Common myeloid progenitor, CD34-positive (primary cell): Measurements from ENCODE around the gene CHD8. TPM values are rescaled to one million over a fixed set of nuclear protein-coding genes. Genes with fewer than 3 reads are reported as not detected.

ENCODE experiments used
- CTCF ChIA-PET: fragments of 350-600 bp; sonication (Branson Sonifier 250); formaldehyde crosslinking; loops from one replicate; lab custom pipeline; 2021; ENCODE audit warnings: antibody characterized with exemption; lab: Charles Lee
- POLR2A ChIA-PET: fragments of 350-600 bp; sonication (Branson Sonifier 250); formaldehyde crosslinking; loops from one replicate; lab custom pipeline; 2021; ENCODE audit warnings: antibody characterized with exemption; lab: Charles Lee
- DNase-seq, 3 donors: peaks; one replicate each; pipeline versions ENCODE4 v3.0.0 to v3.0.0-alpha.2; 2013
- H3K27ac ChIP-seq, 2 experiments: 1 replicate in 1 of 2; 2 replicates in 1 of 2; pipeline ENCODE4 v1.7.0; 2013; ENCODE audit warnings: inconsistent platforms in 2 of 2, low read length in 2 of 2, mild to moderate bottlenecking in 2 of 2, low read depth in 1 of 2, moderate library complexity in 1 of 2; ENCODE audit not compliant: severe bottlenecking in 2 of 2, insufficient read depth in 1 of 2, poor library complexity in 1 of 2
- H3K27me3 ChIP-seq, 5 experiments: replicated peaks in 2 of 5; 1 replicate in 3 of 5; 2 replicates in 2 of 5; pipeline versions ENCODE4 v1.6.1 to v1.7.0; 2013; ENCODE audit warnings: low read length in 4 of 5, mild to moderate bottlenecking in 2 of 5, moderate library complexity in 2 of 5, inconsistent platforms in 1 of 5; ENCODE audit not compliant: insufficient read depth in 5 of 5, control insufficient read depth in 4 of 5
- H3K36me3 ChIP-seq, 4 experiments: 1 replicate in 2 of 4; 2 replicates in 2 of 4; pipeline versions ENCODE4 v1.6.1 to v1.7.0; 2013; ENCODE audit warnings: low read length in 3 of 4, control low read depth in 1 of 4, mild to moderate bottlenecking in 1 of 4; ENCODE audit not compliant: control insufficient read depth in 4 of 4, insufficient read depth in 4 of 4
- H3K4me1 ChIP-seq, 4 experiments: 1 replicate in 3 of 4; 2 replicates in 1 of 4; pipeline versions ENCODE4 v1.6.1 to v1.7.1; 2013; ENCODE audit warnings: low read length in 3 of 4, mild to moderate bottlenecking in 3 of 4, control low read depth in 1 of 4, inconsistent platforms in 1 of 4, moderate library complexity in 1 of 4; ENCODE audit not compliant: control insufficient read depth in 4 of 4, insufficient read depth in 4 of 4; ENCODE audit errors: control extremely low read depth in 1 of 4
- H3K4me3 ChIP-seq, 7 experiments: 1 replicate in 4 of 7; 2 replicates in 3 of 7; pipeline versions ENCODE4 v1.5.1 to v1.7.0; 2013; ENCODE audit warnings: mild to moderate bottlenecking in 7 of 7, low read length in 6 of 7, moderate library complexity in 6 of 7, inconsistent platforms in 2 of 7, low read depth in 2 of 7, control low read depth in 1 of 7; ENCODE audit not compliant: insufficient read depth in 4 of 7, control insufficient read depth in 1 of 7; ENCODE audit errors: extremely low read depth in 1 of 7
- H3K9me3 ChIP-seq, 5 experiments: 1 replicate in 4 of 5; 2 replicates in 1 of 5; pipeline versions ENCODE4 v1.6.1 to v1.7.1; 2013; ENCODE audit warnings: low read length in 4 of 5, mild to moderate bottlenecking in 2 of 5, inconsistent platforms in 1 of 5, low read depth in 1 of 5, moderate library complexity in 1 of 5; ENCODE audit not compliant: control insufficient read depth in 4 of 5, insufficient read depth in 2 of 5; ENCODE audit errors: control extremely low read depth in 1 of 5
- WGBS: methylation state at CpG from one replicate; pipeline ENCODE4 v1.1.5; 2013; ENCODE audit not compliant: insufficient coverage; 5-methylcytosine and 5-hydroxymethylcytosine counted together
- polyA plus RNA-seq: library from polyadenylated mRNA; unstranded; fragments of 120-200 nt; gene quantifications from one replicate; pipeline ENCODE4 v1.2.1, GENCODE V29; 2013

The CHD8 gene
- polyA plus RNA-seq, result 45.4 TPM

- peaks cover 5 to 19% (median 10%) of the 10 kb centered on the region in 4 experiments for H3K36me3 ChIP-seq
- ChIA-PET CTCF (interaction anchor here (0.6 to 6.3 kb wide), 11 partner anchors 9 to 199 kb away, joined by 3 to 23 read pairs (median 3); partner anchors contain the start of genes RAB2B and TOX4), POLR2A (interaction anchor here (0.6 to 1.9 kb wide), 4 partner anchors 19 to 127 kb away, joined by 4 to 11 read pairs (median 8); partner anchors contain the start of genes METTL3, RAB2B and TOX4)
- H3K27me3 ChIP-seq, result no peaks in the 10 kb centered on the region
- H3K4me3 ChIP-seq, result peak within 1 kb of the TSS; percentile 81 to 99 (median 96)
- H3K9me3 ChIP-seq, result no peaks in the 10 kb centered on the region
- peak within 1 kb of the TSS; percentile 94 to 98 for H3K27ac ChIP-seq
- DNase-seq, result peak; percentile 100
- WGBS, result under 1% methylated on average over 26 of the region's 36 CpGs
- H3K4me1 ChIP-seq, result peaks cover 7 to 14% (median 10%) of the 10 kb centered on the region in 4 experiments
Measured at GRCh38 chr14:21455912-21456667, at the start of gene CHD8. CHD8 (minus strand) TSS chr14:21456123; CDS start chr14:21431643, 24,480 bp downstream.

- POLR2A ChIA-PET, result interaction anchor here (0.7 kb wide), 1 partner anchor 52 kb away, joined by 3 read pairs; no protein-coding TSS in a partner anchor
- no peak overlapping the region for H3K27ac ChIP-seq
- H3K4me1 ChIP-seq, result peaks cover 7 to 11% (median 9%) of the 10 kb centered on the region in 4 experiments
- H3K36me3 ChIP-seq, result peaks cover 14 to 48% (median 44%) of the 10 kb centered on the region in 4 experiments
- DNase-seq, result peak in 2 of 3 donors; percentile 28 to 32
- no peak overlapping the region for H3K4me3 ChIP-seq
- CTCF ChIA-PET, result no interaction called here
- H3K9me3 ChIP-seq, result no peaks in the 10 kb centered on the region
- H3K27me3 ChIP-seq, result no peaks in the 10 kb centered on the region
Measured at GRCh38 chr14:21505012-21505553, 49.2 kb upstream of the CHD8 start.

DNA sequence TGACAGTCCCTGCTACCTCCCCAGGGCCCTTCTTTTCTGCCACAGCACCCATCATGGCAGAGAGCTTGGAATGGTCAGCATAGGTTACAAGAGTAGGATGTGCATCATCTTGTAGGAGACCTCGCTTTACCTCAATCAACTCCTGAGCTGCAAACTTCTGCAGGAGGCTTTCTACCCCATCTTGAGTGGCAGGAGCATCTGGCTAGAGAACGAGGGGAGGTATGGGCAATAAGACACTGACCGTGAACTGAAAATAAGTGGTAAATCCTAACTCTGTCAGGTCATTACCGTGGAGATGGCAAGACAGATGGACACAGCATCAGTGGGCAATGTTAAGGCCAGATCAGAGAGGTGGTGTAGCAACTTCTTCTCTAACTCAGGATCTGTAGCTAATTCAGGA, 47.5 kb upstream of the CHD8 start:
- no peak for DNase-seq
- ChIA-PET CTCF (interaction anchor here (0.7 to 3.2 kb wide), 4 partner anchors 12 to 53 kb away, joined by 3 to 16 read pairs (median 4); partner anchors contain the start of gene TOX4), POLR2A (no interaction called here)
- no peaks in the 10 kb centered on the region for H3K9me3 ChIP-seq
- no peaks in the 10 kb centered on the region for H3K27me3 ChIP-seq
- H3K27ac ChIP-seq, result no peak overlapping the region
- H3K4me1 ChIP-seq, result no peaks in the 10 kb centered on the region
- 95% methylated on average over 4 of the region's 4 CpGs for WGBS
- no peak overlapping the region for H3K4me3 ChIP-seq
- peaks cover 20 to 61% (median 51%) of the 10 kb centered on the region in 4 experiments for H3K36me3 ChIP-seq

GRCh38 chr14:21501568-21501967, 45.6 kb upstream of the CHD8 start:
- CTCF ChIA-PET, result interaction anchor here (0.9 to 9.5 kb wide), 6 partner anchors 9 to 56 kb away, joined by 3 to 130 read pairs (median 4); partner anchors contain the start of gene SALL2
- peaks cover 23 to 71% (median 58%) of the 10 kb centered on the region in 4 experiments for H3K36me3 ChIP-seq
- 100% methylated on average over 2 of the region's 5 CpGs for WGBS
- no peak overlapping the region for H3K27ac ChIP-seq
- H3K27me3 ChIP-seq, result no peaks in the 10 kb centered on the region
- DNase-seq, result no peak
- POLR2A ChIA-PET, result no interaction called here
- no peaks in the 10 kb centered on the region for H3K4me1 ChIP-seq
- no peaks in the 10 kb centered on the region for H3K9me3 ChIP-seq
- no peak overlapping the region for H3K4me3 ChIP-seq

DNA sequence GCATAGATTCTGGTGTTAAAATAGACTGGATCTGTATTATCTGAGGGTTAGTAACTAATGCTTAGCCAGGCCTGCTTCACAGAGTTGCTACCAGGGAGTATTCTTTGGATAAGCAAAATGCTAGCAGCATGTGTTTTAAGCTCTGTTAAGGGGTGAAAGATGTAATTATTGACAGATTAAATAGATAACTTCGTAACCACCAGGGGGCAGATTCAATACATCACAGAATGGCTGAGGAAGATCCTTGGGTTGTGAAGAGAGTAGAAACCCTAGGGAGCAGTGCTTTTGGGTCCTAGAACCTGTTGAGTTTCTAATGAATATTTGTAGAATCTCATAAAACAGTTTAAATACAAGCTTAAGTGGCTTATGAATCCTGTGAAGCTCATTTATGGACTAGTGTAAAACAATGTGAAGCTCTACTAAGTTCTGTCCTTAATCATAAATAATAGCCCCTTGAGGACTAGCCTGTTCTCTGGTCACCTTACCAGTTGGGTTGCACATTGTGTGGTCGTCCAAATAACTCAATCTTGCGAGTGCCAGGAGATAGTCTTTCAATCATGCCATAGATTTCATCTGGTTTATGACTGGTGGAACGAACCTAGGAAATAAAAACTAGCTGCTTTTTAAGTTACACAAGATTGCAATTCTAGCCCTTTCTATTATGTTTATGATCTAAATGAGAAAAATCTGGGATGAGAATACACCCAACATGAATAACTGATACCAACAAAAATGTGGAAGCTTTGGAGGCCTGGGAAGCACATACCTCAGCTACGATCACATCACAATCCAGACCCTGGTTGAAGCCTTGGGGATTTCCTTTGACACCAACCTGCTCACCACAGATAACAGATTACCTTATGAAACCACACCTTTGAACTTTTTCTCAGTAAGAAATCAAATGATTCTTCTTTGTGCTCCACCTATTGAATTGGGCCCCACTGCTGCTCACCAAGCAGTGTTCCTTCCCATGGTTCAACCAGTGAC, 42.9 kb upstream of the CHD8 start:
- no peak overlapping the region for H3K27ac ChIP-seq

DNA sequence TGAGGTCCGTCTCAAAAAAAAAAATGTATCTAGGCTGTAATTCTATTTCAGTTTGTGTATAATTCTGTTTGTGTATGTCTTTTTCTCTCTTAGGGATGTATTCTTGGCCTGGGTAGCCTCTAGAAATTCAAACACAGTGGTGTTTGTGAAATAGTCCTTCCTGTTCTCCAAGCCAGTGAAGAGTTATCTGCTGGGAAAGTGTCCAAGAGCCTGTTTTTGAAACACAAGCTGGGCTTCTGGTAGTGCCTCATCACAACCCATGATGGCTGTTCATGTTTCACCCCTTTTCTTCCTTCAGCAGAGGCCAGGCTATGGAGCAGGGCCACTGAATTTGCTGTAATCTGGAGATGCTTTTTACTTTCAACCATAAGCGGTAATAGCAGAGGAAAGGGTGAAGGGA, 40.5 kb upstream of the CHD8 start:
- WGBS, result 100% methylated on average over 2 of the region's 2 CpGs
- H3K27me3 ChIP-seq, result no peaks in the 10 kb centered on the region
- ChIA-PET POLR2A (no interaction called here), CTCF (interaction anchor here (0.6 to 9.5 kb wide), 3 partner anchors 22 to 62 kb away, joined by 3 to 130 read pairs (median 8); no protein-coding TSS in a partner anchor)
- no peak for DNase-seq
- H3K36me3 ChIP-seq, result peaks cover 22 to 80% (median 63%) of the 10 kb centered on the region in 4 experiments
- H3K27ac ChIP-seq, result no peak overlapping the region
- no peak overlapping the region for H3K4me3 ChIP-seq
- H3K9me3 ChIP-seq, result no peaks in the 10 kb centered on the region
- H3K4me1 ChIP-seq, result no peaks in the 10 kb centered on the region

More for the DNA sequence above, 42.9 kb upstream of the CHD8 start:
- Histone ChIP-seq H3K9me3 (no peaks in the 10 kb centered on the region), H3K27me3 (no peaks in the 10 kb centered on the region), H3K4me3 (no peak overlapping the region), H3K4me1 (no peaks in the 10 kb centered on the region), H3K36me3 (peaks cover 30 to 88% (median 74%) of the 10 kb centered on the region in 4 experiments)
- ChIA-PET POLR2A (interaction anchor here (0.5 to 1.5 kb wide), 6 partner anchors 9 to 241 kb away, joined by 3 to 12 read pairs (median 3); partner anchors contain the start of genes METTL3 and SALL2), CTCF (interaction anchor here (0.7 to 9.5 kb wide), 19 partner anchors 8 to 283 kb away, joined by 3 to 130 read pairs (median 7); partner anchors contain the start of genes METTL3, RAB2B, SALL2 and TOX4)
- WGBS, result 80% methylated on average over 1 of the region's 5 CpGs
- peak; percentile 68 to 87 (median 82) for DNase-seq
